K562 (cell line): ENCODE measurements around the gene DUS4L. TPM values are rescaled to one million over a fixed set of nuclear protein-coding genes. Genes with fewer than 3 reads are reported as not detected.

Source experiments
- HNRNPH1 ChIP-seq: fragments of 200-400 bp; formaldehyde crosslinking; optimal IDR thresholded peaks from 2 replicates; pipeline ENCODE3; 2017; ENCODE audit warnings: low read depth, mild to moderate bottlenecking, low read length, moderate library complexity
- SETDB1 ChIP-seq: IDR thresholded peaks from one replicate; pipeline ENCODE4 v1.6.1; 2012; ENCODE audit warnings: low read length, control low read depth, inconsistent platforms
- XRCC3 ChIP-seq: fragments of 450-650 bp; IDR thresholded peaks from 2 replicates; pipeline ENCODE4 v1.6.1; 2017; ENCODE audit warnings: mild to moderate bottlenecking, moderate library complexity
- polyA plus RNA-seq, 8 experiments: library from polyadenylated mRNA; depleted of rRNA in 4 of 8; stranded (reverse) in 5 of 8; unstranded in 3 of 8; fragments of >200 nt; fragmentation: Nextera tagmentation in 2 of 8; fragmentation: Illumina TruSeq in 1 of 8; extraction: Ambion mirVana in 2 of 8; extraction: Trizol in 1 of 8; gene quantifications; 2 replicates each; pipeline versions ENCODE4 v1.2.1 to v1.2.3, GENCODE V29; 2011 to 2014; ENCODE audit warnings: inconsistent platforms in 1 of 8, missing spikeins in 1 of 8
- total RNA-seq, 7 experiments: library from RNA; depleted of rRNA in 6 of 7; stranded (reverse); fragments of >200 nt in 6 of 7; fragmentation: Illumina TruSeq in 2 of 7; extraction: Trizol in 2 of 7; gene quantifications; 2 replicates each; pipeline versions ENCODE4 v1.2.1 to v1.2.3, GENCODE V29; 2011 to 2021; ENCODE audit warnings: low replicate concordance in 1 of 7
- TF ChIP-seq, protein P1 (sequence below), 2 experiments: fragments of 450-650 bp; formaldehyde crosslinking in 1 of 2; IDR thresholded peaks; 2 replicates each; pipeline versions ENCODE4 v1.4.0 to v1.6.1; 2014 to 2020; ENCODE audit warnings: mild to moderate bottlenecking in 2 of 2, borderline replicate concordance in 1 of 2, low read depth in 1 of 2
- TF ChIP-seq, protein P2 (sequence below): fragments of 200-600 bp; sonication (generic); IDR thresholded peaks from one replicate; pipeline ENCODE4 v1.6.1; 2012; ENCODE audit warnings: mild to moderate bottlenecking, low read depth, low read length, inconsistent platforms

DUS4L gene
- total and polyA plus RNA-seq, 9 of the 15 experiments (the other 6 are each of a cell fraction or from before 2014, with no cell fraction given): 12.2 to 33.6 (median 28.6) TPM

DNA sequence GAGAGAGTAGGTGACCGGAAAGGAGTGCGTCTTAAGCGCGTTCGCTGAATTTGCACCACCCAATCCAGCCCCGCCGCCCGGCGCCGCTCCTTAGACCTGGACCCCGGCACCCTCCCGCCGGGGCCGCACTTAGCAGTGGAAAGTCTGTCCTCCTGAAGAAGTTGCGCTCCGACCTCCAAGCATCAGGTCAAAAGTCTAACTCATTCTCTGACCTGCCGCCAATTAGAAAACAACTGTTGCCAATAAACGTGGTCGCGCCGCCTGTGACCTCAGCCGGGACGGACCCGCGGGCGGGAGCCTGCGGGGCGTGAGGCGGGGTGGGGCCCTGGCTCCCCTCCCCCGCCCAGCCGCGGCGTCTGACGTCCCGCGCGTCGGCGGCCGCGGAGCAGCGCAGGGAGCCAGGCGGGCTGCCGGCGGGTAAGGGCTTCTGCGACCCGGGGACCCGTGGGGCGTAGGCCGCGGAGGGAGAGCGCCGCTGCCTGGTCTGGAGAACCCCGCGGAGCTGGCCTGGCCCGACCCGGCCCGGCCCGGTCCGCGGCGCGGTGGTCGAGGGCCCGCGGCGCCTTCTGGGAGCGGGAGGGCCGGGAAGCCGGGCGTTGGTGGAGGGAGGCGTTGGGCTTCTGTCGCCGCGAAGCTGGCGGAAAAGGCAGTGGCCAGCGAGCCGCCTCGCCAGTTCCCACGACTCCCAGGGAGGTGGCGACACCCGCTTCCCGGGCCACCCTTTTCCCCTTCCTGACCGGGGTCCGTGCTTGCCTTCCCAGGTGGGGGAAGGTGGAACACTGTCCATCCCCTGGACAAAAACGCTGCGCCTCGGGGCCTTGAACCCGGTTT, 16.3 kb downstream of the DUS4L start, which contains the start of gene BCAP29 (continued):
- TF ChIP-seq, protein P1, sequence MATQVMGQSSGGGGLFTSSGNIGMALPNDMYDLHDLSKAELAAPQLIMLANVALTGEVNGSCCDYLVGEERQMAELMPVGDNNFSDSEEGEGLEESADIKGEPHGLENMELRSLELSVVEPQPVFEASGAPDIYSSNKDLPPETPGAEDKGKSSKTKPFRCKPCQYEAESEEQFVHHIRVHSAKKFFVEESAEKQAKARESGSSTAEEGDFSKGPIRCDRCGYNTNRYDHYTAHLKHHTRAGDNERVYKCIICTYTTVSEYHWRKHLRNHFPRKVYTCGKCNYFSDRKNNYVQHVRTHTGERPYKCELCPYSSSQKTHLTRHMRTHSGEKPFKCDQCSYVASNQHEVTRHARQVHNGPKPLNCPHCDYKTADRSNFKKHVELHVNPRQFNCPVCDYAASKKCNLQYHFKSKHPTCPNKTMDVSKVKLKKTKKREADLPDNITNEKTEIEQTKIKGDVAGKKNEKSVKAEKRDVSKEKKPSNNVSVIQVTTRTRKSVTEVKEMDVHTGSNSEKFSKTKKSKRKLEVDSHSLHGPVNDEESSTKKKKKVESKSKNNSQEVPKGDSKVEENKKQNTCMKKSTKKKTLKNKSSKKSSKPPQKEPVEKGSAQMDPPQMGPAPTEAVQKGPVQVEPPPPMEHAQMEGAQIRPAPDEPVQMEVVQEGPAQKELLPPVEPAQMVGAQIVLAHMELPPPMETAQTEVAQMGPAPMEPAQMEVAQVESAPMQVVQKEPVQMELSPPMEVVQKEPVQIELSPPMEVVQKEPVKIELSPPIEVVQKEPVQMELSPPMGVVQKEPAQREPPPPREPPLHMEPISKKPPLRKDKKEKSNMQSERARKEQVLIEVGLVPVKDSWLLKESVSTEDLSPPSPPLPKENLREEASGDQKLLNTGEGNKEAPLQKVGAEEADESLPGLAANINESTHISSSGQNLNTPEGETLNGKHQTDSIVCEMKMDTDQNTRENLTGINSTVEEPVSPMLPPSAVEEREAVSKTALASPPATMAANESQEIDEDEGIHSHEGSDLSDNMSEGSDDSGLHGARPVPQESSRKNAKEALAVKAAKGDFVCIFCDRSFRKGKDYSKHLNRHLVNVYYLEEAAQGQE (IDR thresholded peaks at IDR 0.05; ENCODE audit: borderline replicate concordance): peak; percentile 68
- TF ChIP-seq, protein P1 (CRISPR knock-in tag; IDR thresholded peaks at IDR 0.05; ENCODE audit: low read depth): peak; percentile 86
- TF ChIP-seq, protein P2, sequence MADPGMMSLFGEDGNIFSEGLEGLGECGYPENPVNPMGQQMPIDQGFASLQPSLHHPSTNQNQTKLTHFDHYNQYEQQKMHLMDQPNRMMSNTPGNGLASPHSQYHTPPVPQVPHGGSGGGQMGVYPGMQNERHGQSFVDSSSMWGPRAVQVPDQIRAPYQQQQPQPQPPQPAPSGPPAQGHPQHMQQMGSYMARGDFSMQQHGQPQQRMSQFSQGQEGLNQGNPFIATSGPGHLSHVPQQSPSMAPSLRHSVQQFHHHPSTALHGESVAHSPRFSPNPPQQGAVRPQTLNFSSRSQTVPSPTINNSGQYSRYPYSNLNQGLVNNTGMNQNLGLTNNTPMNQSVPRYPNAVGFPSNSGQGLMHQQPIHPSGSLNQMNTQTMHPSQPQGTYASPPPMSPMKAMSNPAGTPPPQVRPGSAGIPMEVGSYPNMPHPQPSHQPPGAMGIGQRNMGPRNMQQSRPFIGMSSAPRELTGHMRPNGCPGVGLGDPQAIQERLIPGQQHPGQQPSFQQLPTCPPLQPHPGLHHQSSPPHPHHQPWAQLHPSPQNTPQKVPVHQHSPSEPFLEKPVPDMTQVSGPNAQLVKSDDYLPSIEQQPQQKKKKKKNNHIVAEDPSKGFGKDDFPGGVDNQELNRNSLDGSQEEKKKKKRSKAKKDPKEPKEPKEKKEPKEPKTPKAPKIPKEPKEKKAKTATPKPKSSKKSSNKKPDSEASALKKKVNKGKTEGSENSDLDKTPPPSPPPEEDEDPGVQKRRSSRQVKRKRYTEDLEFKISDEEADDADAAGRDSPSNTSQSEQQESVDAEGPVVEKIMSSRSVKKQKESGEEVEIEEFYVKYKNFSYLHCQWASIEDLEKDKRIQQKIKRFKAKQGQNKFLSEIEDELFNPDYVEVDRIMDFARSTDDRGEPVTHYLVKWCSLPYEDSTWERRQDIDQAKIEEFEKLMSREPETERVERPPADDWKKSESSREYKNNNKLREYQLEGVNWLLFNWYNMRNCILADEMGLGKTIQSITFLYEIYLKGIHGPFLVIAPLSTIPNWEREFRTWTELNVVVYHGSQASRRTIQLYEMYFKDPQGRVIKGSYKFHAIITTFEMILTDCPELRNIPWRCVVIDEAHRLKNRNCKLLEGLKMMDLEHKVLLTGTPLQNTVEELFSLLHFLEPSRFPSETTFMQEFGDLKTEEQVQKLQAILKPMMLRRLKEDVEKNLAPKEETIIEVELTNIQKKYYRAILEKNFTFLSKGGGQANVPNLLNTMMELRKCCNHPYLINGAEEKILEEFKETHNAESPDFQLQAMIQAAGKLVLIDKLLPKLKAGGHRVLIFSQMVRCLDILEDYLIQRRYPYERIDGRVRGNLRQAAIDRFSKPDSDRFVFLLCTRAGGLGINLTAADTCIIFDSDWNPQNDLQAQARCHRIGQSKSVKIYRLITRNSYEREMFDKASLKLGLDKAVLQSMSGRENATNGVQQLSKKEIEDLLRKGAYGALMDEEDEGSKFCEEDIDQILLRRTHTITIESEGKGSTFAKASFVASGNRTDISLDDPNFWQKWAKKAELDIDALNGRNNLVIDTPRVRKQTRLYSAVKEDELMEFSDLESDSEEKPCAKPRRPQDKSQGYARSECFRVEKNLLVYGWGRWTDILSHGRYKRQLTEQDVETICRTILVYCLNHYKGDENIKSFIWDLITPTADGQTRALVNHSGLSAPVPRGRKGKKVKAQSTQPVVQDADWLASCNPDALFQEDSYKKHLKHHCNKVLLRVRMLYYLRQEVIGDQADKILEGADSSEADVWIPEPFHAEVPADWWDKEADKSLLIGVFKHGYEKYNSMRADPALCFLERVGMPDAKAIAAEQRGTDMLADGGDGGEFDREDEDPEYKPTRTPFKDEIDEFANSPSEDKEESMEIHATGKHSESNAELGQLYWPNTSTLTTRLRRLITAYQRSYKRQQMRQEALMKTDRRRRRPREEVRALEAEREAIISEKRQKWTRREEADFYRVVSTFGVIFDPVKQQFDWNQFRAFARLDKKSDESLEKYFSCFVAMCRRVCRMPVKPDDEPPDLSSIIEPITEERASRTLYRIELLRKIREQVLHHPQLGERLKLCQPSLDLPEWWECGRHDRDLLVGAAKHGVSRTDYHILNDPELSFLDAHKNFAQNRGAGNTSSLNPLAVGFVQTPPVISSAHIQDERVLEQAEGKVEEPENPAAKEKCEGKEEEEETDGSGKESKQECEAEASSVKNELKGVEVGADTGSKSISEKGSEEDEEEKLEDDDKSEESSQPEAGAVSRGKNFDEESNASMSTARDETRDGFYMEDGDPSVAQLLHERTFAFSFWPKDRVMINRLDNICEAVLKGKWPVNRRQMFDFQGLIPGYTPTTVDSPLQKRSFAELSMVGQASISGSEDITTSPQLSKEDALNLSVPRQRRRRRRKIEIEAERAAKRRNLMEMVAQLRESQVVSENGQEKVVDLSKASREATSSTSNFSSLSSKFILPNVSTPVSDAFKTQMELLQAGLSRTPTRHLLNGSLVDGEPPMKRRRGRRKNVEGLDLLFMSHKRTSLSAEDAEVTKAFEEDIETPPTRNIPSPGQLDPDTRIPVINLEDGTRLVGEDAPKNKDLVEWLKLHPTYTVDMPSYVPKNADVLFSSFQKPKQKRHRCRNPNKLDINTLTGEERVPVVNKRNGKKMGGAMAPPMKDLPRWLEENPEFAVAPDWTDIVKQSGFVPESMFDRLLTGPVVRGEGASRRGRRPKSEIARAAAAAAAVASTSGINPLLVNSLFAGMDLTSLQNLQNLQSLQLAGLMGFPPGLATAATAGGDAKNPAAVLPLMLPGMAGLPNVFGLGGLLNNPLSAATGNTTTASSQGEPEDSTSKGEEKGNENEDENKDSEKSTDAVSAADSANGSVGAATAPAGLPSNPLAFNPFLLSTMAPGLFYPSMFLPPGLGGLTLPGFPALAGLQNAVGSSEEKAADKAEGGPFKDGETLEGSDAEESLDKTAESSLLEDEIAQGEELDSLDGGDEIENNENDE: no peak
- TF ChIP-seq HNRNPH1 (no peak), XRCC3 (no peak), SETDB1 (no peak)
